Astrocyte (in vitro differentiated cells and primary cell): ENCODE measurements around the gene ACYP2. TPM values are rescaled to one million over a fixed set of nuclear protein-coding genes. Genes with fewer than 3 reads are reported as not detected.
"Not testable (repeated sequence)": the region's sequence is repeated elsewhere in the genome, so short reads cannot be mapped to it uniquely, and the experiment has no call there.

Experiments
- DNase-seq: peaks from one replicate; pipeline ENCODE4 v3.0.0-alpha.2; 2010; ENCODE audit warnings: low read depth
- FAIRE-seq: peaks from 2 replicates; lab custom pipeline; 2011; peaks lifted over from hg19 to GRCh38; lab: Jason Lieb, UNC
- H2AFZ ChIP-seq: 2 replicates; pipeline ENCODE4 v1.6.0; 2012; ENCODE audit warnings: low read depth, low read length, inconsistent platforms
- H3K27ac ChIP-seq: 2 replicates; pipeline ENCODE4 v1.5.1; 2011; ENCODE audit warnings: low read depth, low read length, inconsistent platforms
- H3K27me3 ChIP-seq: 2 replicates; pipeline ENCODE4 v1.6.0; 2011; ENCODE audit warnings: low read length, inconsistent platforms; ENCODE audit not compliant: insufficient read depth
- H3K36me3 ChIP-seq: 2 replicates; pipeline ENCODE4 v1.5.1; 2011; ENCODE audit warnings: low read length, inconsistent platforms; ENCODE audit not compliant: insufficient read depth
- H3K4me1 ChIP-seq: 2 replicates; pipeline ENCODE4 v1.5.1; 2011; ENCODE audit warnings: low read length, inconsistent platforms; ENCODE audit not compliant: insufficient read depth
- H3K4me2 ChIP-seq: 2 replicates; pipeline ENCODE4 v1.6.0; 2012; ENCODE audit warnings: low read length, inconsistent platforms
- H3K4me3 ChIP-seq: 2 replicates; pipeline ENCODE4 v1.5.1; 2011; ENCODE audit warnings: low read depth, mild to moderate bottlenecking, low read length, inconsistent platforms; ENCODE audit not compliant: insufficient read depth
- H3K79me2 ChIP-seq: 2 replicates; pipeline ENCODE4 v1.6.0; 2012; ENCODE audit warnings: mild to moderate bottlenecking, low read length, inconsistent platforms; ENCODE audit not compliant: insufficient read depth
- H3K9ac ChIP-seq: 2 replicates; pipeline ENCODE4 v1.6.0; 2012; ENCODE audit warnings: mild to moderate bottlenecking, low read length, inconsistent platforms
- H3K9me3 ChIP-seq: 2 replicates; pipeline ENCODE4 v1.5.1; 2012; ENCODE audit warnings: low read depth, mild to moderate bottlenecking, low read length, inconsistent platforms; ENCODE audit not compliant: insufficient read depth
- H4K20me1 ChIP-seq: 2 replicates; pipeline ENCODE4 v1.6.0; 2012; ENCODE audit warnings: low read length, inconsistent platforms; ENCODE audit not compliant: insufficient read depth
- H3K27ac Mint-ChIP-seq: one replicate; pipeline ENCODE4 v1.8.0; 2021; ENCODE audit warnings: mild to moderate bottlenecking, mixed read lengths; ENCODE audit not compliant: unreplicated experiment
- H3K27me3 Mint-ChIP-seq: one replicate; pipeline ENCODE4 v1.8.0; 2021; ENCODE audit warnings: low read depth, mixed read lengths; ENCODE audit not compliant: unreplicated experiment
- H3K36me3 Mint-ChIP-seq: one replicate; pipeline ENCODE4 v1.8.0; 2021; ENCODE audit warnings: low read depth, mixed read lengths; ENCODE audit not compliant: unreplicated experiment
- H3K4me1 Mint-ChIP-seq: one replicate; pipeline ENCODE4 v1.8.0; 2021; ENCODE audit warnings: low read depth, mixed read lengths; ENCODE audit not compliant: unreplicated experiment
- H3K4me3 Mint-ChIP-seq: one replicate; pipeline ENCODE4 v1.8.0; 2021; ENCODE audit warnings: mild to moderate bottlenecking, moderate library complexity, mixed read lengths; ENCODE audit not compliant: unreplicated experiment
- H3K9me3 Mint-ChIP-seq: one replicate; pipeline ENCODE4 v1.8.0; 2021; ENCODE audit warnings: mild to moderate bottlenecking, mixed read lengths; ENCODE audit not compliant: unreplicated experiment
- EZH2 ChIP-seq: IDR thresholded peaks from 2 replicates; pipeline ENCODE4 v1.6.1; 2012; ENCODE audit warnings: mild to moderate bottlenecking, low read length, inconsistent platforms; ENCODE audit not compliant: insufficient read depth
- total RNA-seq: library from RNA; stranded (reverse); gene quantifications from 2 replicates; pipeline ENCODE4 v1.2.1, GENCODE V29; 2021
- TF ChIP-seq, protein P1 (sequence below): IDR thresholded peaks from 2 replicates; pipeline ENCODE4 v1.5.1; 2011; ENCODE audit warnings: low read depth, mild to moderate bottlenecking, inconsistent platforms, low read length, moderate library complexity; ENCODE audit not compliant: insufficient read depth

Gene ACYP2
- total RNA-seq, 1 donor from 2014 or later = 6.8 TPM

DNA sequence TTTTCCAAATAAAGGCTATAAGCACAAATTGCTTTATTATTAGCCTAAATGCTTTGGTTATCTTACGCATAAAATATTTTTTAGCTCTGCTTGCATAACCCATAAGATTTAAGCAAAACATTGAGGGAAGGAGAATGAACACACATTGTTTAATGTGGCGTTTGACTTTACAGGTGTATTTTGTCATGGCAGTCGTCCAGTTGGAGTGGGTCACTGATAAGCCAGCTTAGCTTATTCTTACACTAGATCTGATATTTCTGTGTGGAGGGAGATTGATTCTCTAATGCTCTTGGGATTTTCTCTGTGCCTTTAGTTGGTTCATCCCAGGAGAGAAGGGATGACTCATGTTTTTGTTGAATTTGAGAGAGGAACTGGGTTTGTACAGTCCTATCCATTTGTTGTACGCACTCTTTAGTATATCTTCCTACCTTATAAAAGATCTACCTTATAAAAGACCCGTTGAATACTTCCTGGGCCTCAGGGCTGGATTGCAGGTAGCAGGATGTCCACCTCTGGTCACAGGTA, 47.5 kb upstream of the ACYP2 start:
- no peaks in the 10 kb centered on the region for H3K27me3 Mint-ChIP-seq
- no peak for FAIRE-seq

DNA sequence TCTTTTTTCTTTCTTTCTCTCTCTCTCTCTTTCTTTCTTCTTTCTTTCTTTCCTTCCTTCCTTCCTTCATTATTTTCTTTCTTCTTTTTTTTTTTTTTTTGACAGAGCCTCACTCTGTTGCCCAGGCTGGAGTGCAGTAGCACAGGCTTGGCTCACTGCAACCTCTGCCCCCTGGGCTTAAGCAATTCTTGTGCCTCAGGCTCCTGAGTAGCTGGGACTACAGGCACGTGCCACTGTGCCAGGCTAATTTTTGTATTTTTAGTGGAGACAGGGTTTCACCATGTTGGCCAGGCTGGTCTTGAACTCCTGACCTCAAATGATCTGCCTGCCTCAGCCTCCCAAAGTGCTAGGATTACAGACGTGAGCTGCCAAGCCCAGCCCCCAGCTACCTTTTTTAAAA, 42.9 kb upstream of the ACYP2 start:
- not testable (repeated sequence) for H3K36me3 Mint-ChIP-seq, H3K36me3 ChIP-seq, H3K79me2 ChIP-seq, H3K4me3 ChIP-seq, H3K4me2 ChIP-seq, H3K27me3 ChIP-seq, H2AFZ ChIP-seq, H3K9ac ChIP-seq, H3K9me3 Mint-ChIP-seq, H3K4me3 Mint-ChIP-seq, H3K27ac ChIP-seq, H3K27me3 Mint-ChIP-seq, FAIRE-seq, H3K27ac Mint-ChIP-seq, H4K20me1 ChIP-seq, DNase-seq, H3K9me3 ChIP-seq
- peaks cover 20% of the 10 kb centered on the region for H3K4me1 ChIP-seq
- peaks cover 10% of the 10 kb centered on the region for H3K4me1 Mint-ChIP-seq

More for the DNA sequence above, 47.5 kb upstream of the ACYP2 start:
- TF ChIP-seq EZH2 = no peak
- TF ChIP-seq, protein P1, sequence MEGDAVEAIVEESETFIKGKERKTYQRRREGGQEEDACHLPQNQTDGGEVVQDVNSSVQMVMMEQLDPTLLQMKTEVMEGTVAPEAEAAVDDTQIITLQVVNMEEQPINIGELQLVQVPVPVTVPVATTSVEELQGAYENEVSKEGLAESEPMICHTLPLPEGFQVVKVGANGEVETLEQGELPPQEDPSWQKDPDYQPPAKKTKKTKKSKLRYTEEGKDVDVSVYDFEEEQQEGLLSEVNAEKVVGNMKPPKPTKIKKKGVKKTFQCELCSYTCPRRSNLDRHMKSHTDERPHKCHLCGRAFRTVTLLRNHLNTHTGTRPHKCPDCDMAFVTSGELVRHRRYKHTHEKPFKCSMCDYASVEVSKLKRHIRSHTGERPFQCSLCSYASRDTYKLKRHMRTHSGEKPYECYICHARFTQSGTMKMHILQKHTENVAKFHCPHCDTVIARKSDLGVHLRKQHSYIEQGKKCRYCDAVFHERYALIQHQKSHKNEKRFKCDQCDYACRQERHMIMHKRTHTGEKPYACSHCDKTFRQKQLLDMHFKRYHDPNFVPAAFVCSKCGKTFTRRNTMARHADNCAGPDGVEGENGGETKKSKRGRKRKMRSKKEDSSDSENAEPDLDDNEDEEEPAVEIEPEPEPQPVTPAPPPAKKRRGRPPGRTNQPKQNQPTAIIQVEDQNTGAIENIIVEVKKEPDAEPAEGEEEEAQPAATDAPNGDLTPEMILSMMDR = no peak
- Histone ChIP-seq H3K79me2 (no peaks in the 10 kb centered on the region), H3K4me2 (no peak overlapping the region), H3K9ac (no peak overlapping the region), H4K20me1 (no peaks in the 10 kb centered on the region), H3K4me3 (no peak overlapping the region), H3K36me3 (no peaks in the 10 kb centered on the region), H3K9me3 (no peaks in the 10 kb centered on the region), H3K4me1 (peaks cover 19% of the 10 kb centered on the region), H3K27ac (no peak overlapping the region), H3K27me3 (no peaks in the 10 kb centered on the region), H2AFZ (no peak overlapping the region)
- peak; percentile 46 for DNase-seq
- H3K36me3 Mint-ChIP-seq = no peaks in the 10 kb centered on the region
- H3K27ac Mint-ChIP-seq = no peak overlapping the region
- no peaks in the 10 kb centered on the region for H3K9me3 Mint-ChIP-seq
- H3K4me3 Mint-ChIP-seq = no peak overlapping the region
- peaks cover 21% of the 10 kb centered on the region for H3K4me1 Mint-ChIP-seq

DNA sequence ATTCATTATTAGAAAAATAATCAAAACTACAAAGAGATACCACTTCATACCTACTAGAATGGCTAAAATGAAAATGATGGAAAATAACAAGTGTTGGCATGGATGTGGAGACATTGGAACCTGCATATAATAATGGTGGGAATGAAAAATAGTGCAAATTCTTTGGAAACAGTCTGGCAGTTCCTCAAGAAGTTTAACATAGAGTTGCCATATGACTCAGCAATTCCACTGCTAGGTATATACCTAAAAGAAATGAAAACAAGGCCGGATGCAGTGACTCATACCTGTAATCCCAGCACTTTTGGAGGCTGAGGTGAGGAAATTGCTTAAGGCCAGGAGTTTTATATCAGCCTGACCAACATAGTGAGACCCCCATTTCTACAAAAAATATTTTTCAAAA, 41.6 kb upstream of the ACYP2 start:
- Histone ChIP-seq H3K9me3 (no peaks in the 10 kb centered on the region), H3K79me2 (no peaks in the 10 kb centered on the region), H3K36me3 (no peaks in the 10 kb centered on the region), H3K4me2 (no peak overlapping the region), H3K27ac (peak overlapping the region; percentile 72), H3K9ac (no peak overlapping the region), H3K4me1 (peaks cover 13% of the 10 kb centered on the region), H4K20me1 (no peaks in the 10 kb centered on the region), H3K27me3 (no peaks in the 10 kb centered on the region), H2AFZ (no peak overlapping the region), H3K4me3 (no peak overlapping the region)
- Mint-ChIP-seq H3K9me3 (no peaks in the 10 kb centered on the region), H3K27me3 (no peaks in the 10 kb centered on the region), H3K4me1 (peaks cover 3% of the 10 kb centered on the region), H3K4me3 (no peak overlapping the region), H3K36me3 (no peaks in the 10 kb centered on the region), H3K27ac (no peak overlapping the region)
- DNase-seq = peak; percentile 86
- TF ChIP-seq, protein P1 = no peak
- TF ChIP-seq EZH2 = no peak
- FAIRE-seq = no peak
